HepG2 (cell line): Measurements from ENCODE around the gene CRYGS. TPM values are rescaled to one million over a fixed set of nuclear protein-coding genes. Genes with fewer than 3 reads are reported as not detected.

Source experiments
- ARID2 ChIP-seq: sonication (generic); formaldehyde crosslinking; IDR thresholded peaks from 2 replicates; pipeline ENCODE4 v1.8.1; 2022; ENCODE audit warnings: mild to moderate bottlenecking, missing genetic modification reagents, borderline replicate concordance
- ARNT ChIP-seq: fragments of 450-650 bp; IDR thresholded peaks from 2 replicates; pipeline ENCODE4 v1.6.1; 2017
- BRD4 ChIP-seq: sonication (generic); formaldehyde crosslinking; IDR thresholded peaks from 2 replicates; pipeline ENCODE4 v1.4.0; 2020; ENCODE audit warnings: missing genetic modification reagents
- CEBPB ChIP-seq: IDR thresholded peaks from 2 replicates; pipeline ENCODE4 v1.6.1; 2011; ENCODE audit warnings: low read depth, low read length, improper control_type of control experiment, borderline replicate concordance
- GABPB1 ChIP-seq: IDR thresholded peaks from 2 replicates; pipeline ENCODE4 v1.6.1; 2016; ENCODE audit warnings: mild to moderate bottlenecking, missing genetic modification reagents, moderate library complexity, missing compliant biosample characterization
- IRF2 ChIP-seq: IDR thresholded peaks from 2 replicates; pipeline ENCODE4 v1.6.1; 2018; ENCODE audit warnings: missing genetic modification reagents, missing compliant biosample characterization
- KDM4B ChIP-seq: sonication (generic); formaldehyde crosslinking; IDR thresholded peaks from 2 replicates; pipeline ENCODE4 v1.4.0; 2020; ENCODE audit warnings: missing genetic modification reagents
- MBD4 ChIP-seq: IDR thresholded peaks from 2 replicates; pipeline ENCODE4 v1.6.1; 2012; ENCODE audit warnings: low read length, inconsistent platforms, borderline replicate concordance
- NCOA1 ChIP-seq: sonication (generic); formaldehyde crosslinking; IDR thresholded peaks from 2 replicates; pipeline ENCODE4 v1.9.0; 2021; ENCODE audit warnings: missing genetic modification reagents
- RAD21 ChIP-seq: fragments of 450-650 bp; formaldehyde crosslinking; IDR thresholded peaks from 2 replicates; pipeline ENCODE4 v1.5.0; 2020; ENCODE audit warnings: mild to moderate bottlenecking
- SALL1 ChIP-seq: sonication (generic); formaldehyde crosslinking; IDR thresholded peaks from 2 replicates; pipeline ENCODE4 v1.8.0; 2022; ENCODE audit warnings: mild to moderate bottlenecking, missing genetic modification reagents
- SAP130 ChIP-seq: IDR thresholded peaks from 2 replicates; pipeline ENCODE4 v1.6.1; 2016; ENCODE audit warnings: low read depth
- SIN3A ChIP-seq: IDR thresholded peaks from 2 replicates; pipeline ENCODE4 v1.6.1; 2011; ENCODE audit warnings: low read depth, mild to moderate bottlenecking, control low read depth, low read length, borderline replicate concordance
- SP140L ChIP-seq: sonication (generic); formaldehyde crosslinking; IDR thresholded peaks from 2 replicates; pipeline ENCODE4 v1.4.0; 2020; ENCODE audit warnings: missing genetic modification reagents, borderline replicate concordance
- THRA ChIP-seq: sonication (generic); formaldehyde crosslinking; IDR thresholded peaks from 2 replicates; pipeline ENCODE4 v1.4.0; 2020; ENCODE audit warnings: missing genetic modification reagents, borderline replicate concordance
- U2AF2 ChIP-seq: fragments of 200-400 bp; formaldehyde crosslinking; IDR thresholded peaks from 2 replicates; pipeline ENCODE4 v1.6.1; 2017; ENCODE audit warnings: low read depth, mild to moderate bottlenecking, low read length
- ZNF234 ChIP-seq: sonication (generic); formaldehyde crosslinking; conservative IDR thresholded peaks from 2 replicates; pipeline ENCODE4 v1.5.1; 2020; ENCODE audit warnings: mild to moderate bottlenecking, missing genetic modification reagents
- ZNF251 ChIP-seq: sonication (generic); formaldehyde crosslinking; IDR thresholded peaks from 2 replicates; pipeline ENCODE4 v1.9.0; 2021; ENCODE audit warnings: mild to moderate bottlenecking, missing genetic modification reagents
- ZNF260 ChIP-seq: sonication (generic); formaldehyde crosslinking; IDR thresholded peaks from 2 replicates; pipeline ENCODE4 v1.4.0; 2020; ENCODE audit warnings: missing genetic modification reagents, low read depth, mild to moderate bottlenecking, borderline replicate concordance
- ZNF274 ChIP-seq: sonication (generic); formaldehyde crosslinking; IDR thresholded peaks from 2 replicates; pipeline ENCODE4 v1.5.1; 2020; ENCODE audit warnings: mild to moderate bottlenecking, missing genetic modification reagents
- ZNF326 ChIP-seq: sonication (generic); formaldehyde crosslinking; IDR thresholded peaks from 2 replicates; pipeline ENCODE4 v1.4.0; 2020; ENCODE audit warnings: missing genetic modification reagents, borderline replicate concordance
- ZNF441 ChIP-seq: sonication (generic); formaldehyde crosslinking; IDR thresholded peaks from 2 replicates; pipeline ENCODE4 v1.7.0; 2021; ENCODE audit warnings: missing genetic modification reagents, borderline replicate concordance
- ZNF800 ChIP-seq: sonication (generic); formaldehyde crosslinking; IDR thresholded peaks from 2 replicates; pipeline ENCODE4 v1.4.0; 2020; ENCODE audit warnings: missing genetic modification reagents
- polyA plus RNA-seq, 8 experiments: library from polyadenylated mRNA; depleted of rRNA in 3 of 8; stranded (reverse) in 7 of 8; unstranded in 1 of 8; fragments of >200 nt; fragmentation: Illumina TruSeq in 4 of 8; extraction: Trizol in 4 of 8; gene quantifications; 2 replicates each; pipeline versions ENCODE4 v1.2.1 to v1.2.3, GENCODE V29; 2011 to 2016; ENCODE audit warnings: low read depth in 4 of 8, missing spikeins in 1 of 8, mixed read lengths in 1 of 8; ENCODE audit not compliant: insufficient read depth in 1 of 8
- total RNA-seq, 5 experiments: library from RNA; depleted of rRNA; stranded (reverse); fragments of >200 nt; fragmentation: Illumina TruSeq; extraction: Trizol; gene quantifications; 2 replicates each; pipeline ENCODE4 v1.2.3, GENCODE V29; 2016; ENCODE audit warnings: low read depth in 1 of 5
- TF ChIP-seq, protein P1 (sequence below): IDR thresholded peaks from 2 replicates; pipeline ENCODE4 v1.6.1; 2016; ENCODE audit warnings: missing compliant biosample characterization, missing genetic modification reagents, borderline replicate concordance
- TF ChIP-seq, protein P2 (sequence below): sonication (generic); formaldehyde crosslinking; conservative IDR thresholded peaks from 2 replicates; pipeline ENCODE4 v1.8.0; 2022; ENCODE audit warnings: mild to moderate bottlenecking, moderate library complexity, missing genetic modification reagents

The CRYGS gene
- total and polyA plus RNA-seq, 2 of the 13 experiments (the other 11 are each of a cell fraction or from before 2014, with no cell fraction given), result 2.1 to 6.7 TPM

DNA sequence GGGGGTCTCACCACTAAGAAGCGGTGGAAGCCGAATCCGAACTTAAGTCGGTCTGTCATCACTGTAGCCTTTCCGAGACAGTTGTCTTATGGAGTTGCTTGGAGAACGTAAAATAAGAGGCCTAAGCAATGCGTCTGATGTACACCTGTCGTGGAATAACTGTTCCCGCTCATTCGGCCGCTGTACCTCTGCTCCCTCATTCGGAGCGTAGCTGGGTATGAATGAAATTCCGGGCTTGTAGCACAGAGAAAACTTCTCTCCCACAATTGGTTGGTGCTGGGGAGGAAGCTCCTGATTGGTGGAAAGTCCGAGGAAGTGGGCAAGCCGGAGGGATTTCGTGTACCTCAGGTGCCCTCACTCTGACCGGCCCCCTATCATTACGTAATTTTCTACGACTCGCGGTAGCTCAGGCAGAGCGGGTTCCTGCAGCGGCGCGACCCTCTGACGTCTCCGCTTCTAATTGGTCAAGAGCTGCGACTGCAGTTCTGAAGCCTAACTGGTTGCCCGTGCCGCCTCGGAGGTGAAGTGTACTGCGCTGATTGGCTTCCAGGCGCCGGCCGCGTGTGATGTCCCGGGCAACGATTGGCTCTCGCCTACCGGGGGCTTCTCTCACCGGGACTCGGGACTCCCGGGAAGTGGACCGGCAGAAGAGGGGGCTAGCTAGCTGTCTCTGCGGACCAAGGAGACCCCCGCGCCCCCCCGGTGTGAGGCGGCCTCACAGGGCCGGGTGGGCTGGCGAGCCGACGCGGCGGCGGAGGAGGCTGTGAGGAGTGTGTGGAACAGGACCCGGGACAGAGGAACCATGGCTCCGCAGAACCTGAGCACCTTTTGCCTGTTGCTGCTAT is 26.1 kb upstream of the CRYGS start, which contains the start of gene DNAJB11 (continued):
- TF ChIP-seq CEBPB (peak; percentile 94), U2AF2 (no peak), ZNF260 (CRISPR knock-in tag) (no peak), THRA (CRISPR knock-in tag) (peak; percentile 98), GABPB1 (peak; percentile 87), SALL1 (CRISPR knock-in tag) (peak; percentile 63; the same call in 1 of the 2 replicates), ARNT (no peak), KDM4B (CRISPR knock-in tag) (0 out of 2 replicates have a peak, but pooled peaks have one; percentile 6), MBD4 (no peak), ZNF234 (no peak), RAD21 (CRISPR knock-in tag) (peak; percentile 56), IRF2 (CRISPR knock-in tag) (peak; percentile 38; the same call in 1 of the 2 replicates), ZNF800 (peak; percentile 50), ZNF326 (CRISPR knock-in tag) (no peak), ARID2 (CRISPR knock-in tag) (no peak), SP140L (CRISPR knock-in tag) (0 out of 2 replicates have a peak, but pooled peaks have one; percentile 54), ZNF251 (CRISPR knock-in tag) (no peak), ZNF441 (CRISPR knock-in tag) (no peak; the same call in 1 of the 2 replicates), SIN3A (peak; percentile 98), NCOA1 (peak; percentile 57; the same call in 1 of the 2 replicates), ZNF274 (CRISPR knock-in tag) (0 out of 2 replicates have a peak, but pooled peaks have one; percentile 46), SAP130 (peak; percentile 98), BRD4 (CRISPR knock-in tag) (no peak)
- TF ChIP-seq, protein P1, sequence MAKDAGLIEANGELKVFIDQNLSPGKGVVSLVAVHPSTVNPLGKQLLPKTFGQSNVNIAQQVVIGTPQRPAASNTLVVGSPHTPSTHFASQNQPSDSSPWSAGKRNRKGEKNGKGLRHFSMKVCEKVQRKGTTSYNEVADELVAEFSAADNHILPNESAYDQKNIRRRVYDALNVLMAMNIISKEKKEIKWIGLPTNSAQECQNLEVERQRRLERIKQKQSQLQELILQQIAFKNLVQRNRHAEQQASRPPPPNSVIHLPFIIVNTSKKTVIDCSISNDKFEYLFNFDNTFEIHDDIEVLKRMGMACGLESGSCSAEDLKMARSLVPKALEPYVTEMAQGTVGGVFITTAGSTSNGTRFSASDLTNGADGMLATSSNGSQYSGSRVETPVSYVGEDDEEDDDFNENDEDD, result peak; percentile 82
- TF ChIP-seq, protein P2, sequence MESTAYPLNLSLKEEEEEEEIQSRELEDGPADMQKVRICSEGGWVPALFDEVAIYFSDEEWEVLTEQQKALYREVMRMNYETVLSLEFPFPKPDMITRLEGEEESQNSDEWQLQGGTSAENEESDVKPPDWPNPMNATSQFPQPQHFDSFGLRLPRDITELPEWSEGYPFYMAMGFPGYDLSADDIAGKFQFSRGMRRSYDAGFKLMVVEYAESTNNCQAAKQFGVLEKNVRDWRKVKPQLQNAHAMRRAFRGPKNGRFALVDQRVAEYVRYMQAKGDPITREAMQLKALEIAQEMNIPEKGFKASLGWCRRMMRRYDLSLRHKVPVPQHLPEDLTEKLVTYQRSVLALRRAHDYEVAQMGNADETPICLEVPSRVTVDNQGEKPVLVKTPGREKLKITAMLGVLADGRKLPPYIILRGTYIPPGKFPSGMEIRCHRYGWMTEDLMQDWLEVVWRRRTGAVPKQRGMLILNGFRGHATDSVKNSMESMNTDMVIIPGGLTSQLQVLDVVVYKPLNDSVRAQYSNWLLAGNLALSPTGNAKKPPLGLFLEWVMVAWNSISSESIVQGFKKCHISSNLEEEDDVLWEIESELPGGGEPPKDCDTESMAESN (CRISPR knock-in tag), result peak; percentile 60; the same call in 1 of the 2 replicates
